Effector memory CD4-positive, alpha-beta T cell (primary cell): ENCODE results near the gene SPG7.
A peak's percentile ranks its signal among the peaks of the same experiment; 100 is the strongest.

Source experiments
- DNase-seq, 3 donors: peaks; one replicate each; pipeline ENCODE4 v3.0.0-alpha.2; 2020
- H3K27ac ChIP-seq: 2 replicates; pipeline ENCODE4 v1.7.0; 2013; ENCODE audit warnings: mild to moderate bottlenecking, low read length, moderate library complexity; ENCODE audit not compliant: insufficient read depth, poor library complexity, severe bottlenecking
- H3K27me3 ChIP-seq: replicated peaks from 2 replicates; pipeline ENCODE4 v1.7.0; 2013; ENCODE audit warnings: mild to moderate bottlenecking, low read length; ENCODE audit not compliant: insufficient read depth, control insufficient read depth, poor library complexity, severe bottlenecking
- H3K36me3 ChIP-seq: 2 replicates; pipeline ENCODE4 v1.7.0; 2013; ENCODE audit warnings: mild to moderate bottlenecking, low read length, moderate library complexity; ENCODE audit not compliant: control insufficient read depth, insufficient read depth
- H3K4me1 ChIP-seq: 2 replicates; pipeline ENCODE4 v1.7.0; 2013; ENCODE audit warnings: low read length, mild to moderate bottlenecking; ENCODE audit not compliant: control insufficient read depth, insufficient read depth, poor library complexity, severe bottlenecking
- H3K4me3 ChIP-seq: 2 replicates; pipeline ENCODE4 v1.7.0; 2013; ENCODE audit warnings: low read length, low read depth, mild to moderate bottlenecking; ENCODE audit not compliant: insufficient read depth, poor library complexity, severe bottlenecking
- H3K9me3 ChIP-seq: 2 replicates; pipeline ENCODE4 v1.7.0; 2013; ENCODE audit warnings: mild to moderate bottlenecking, low read length, moderate library complexity; ENCODE audit not compliant: control insufficient read depth

The SPG7 gene

DNA sequence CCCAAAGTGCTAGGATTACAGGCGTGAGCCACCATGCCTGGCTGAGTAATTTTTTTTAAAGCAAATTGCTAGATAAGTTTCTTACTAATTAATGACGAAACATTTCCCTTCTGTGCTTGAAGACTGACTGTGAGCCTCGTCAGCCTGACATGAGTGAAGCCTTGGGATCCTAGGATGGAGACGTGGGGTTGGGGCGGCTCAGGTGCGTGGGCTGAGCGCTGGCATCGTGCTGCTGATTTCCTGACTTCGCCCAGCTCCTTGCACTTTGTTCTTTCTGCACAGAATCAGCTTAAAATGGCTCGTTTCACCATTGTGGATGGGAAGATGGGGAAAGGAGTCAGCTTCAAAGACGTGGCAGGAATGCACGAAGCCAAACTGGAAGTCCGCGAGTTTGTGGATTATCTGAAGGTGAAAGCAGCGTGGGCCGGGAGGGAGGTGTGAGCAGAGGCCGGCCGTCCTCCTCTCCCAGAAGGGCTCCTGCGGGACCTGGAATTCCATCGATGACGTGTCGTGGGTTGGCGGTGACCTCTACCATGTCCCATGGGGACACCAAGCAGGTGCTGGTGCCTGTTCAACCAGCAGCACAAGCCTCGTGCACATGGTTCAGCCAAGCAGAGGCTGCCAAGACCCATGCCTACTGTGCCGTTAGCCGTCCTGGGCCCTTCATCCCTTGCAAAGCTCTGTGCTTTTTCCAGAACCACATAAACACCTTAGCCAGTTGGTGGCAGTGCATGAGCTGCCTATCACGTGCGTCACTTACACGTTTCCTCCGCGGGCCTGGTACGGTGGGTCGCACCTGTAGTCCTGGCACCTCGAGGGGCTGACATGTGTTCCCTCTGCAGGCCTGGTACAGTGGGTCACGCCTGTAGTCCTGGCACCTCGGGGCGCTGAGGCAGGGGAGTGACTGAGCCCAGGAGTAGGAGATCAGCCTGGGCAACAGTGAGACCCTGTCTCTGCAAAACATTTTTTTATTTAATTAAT, 22.5 kb downstream of the SPG7 start:
- peaks cover 41% of the 10 kb centered on the region for H3K36me3 ChIP-seq
- H3K4me3 ChIP-seq = no peak overlapping the region
- H3K9me3 ChIP-seq = no peaks in the 10 kb centered on the region
- no peaks in the 10 kb centered on the region for H3K27me3 ChIP-seq
- no peak overlapping the region for H3K27ac ChIP-seq
- peaks cover 21% of the 10 kb centered on the region for H3K4me1 ChIP-seq
- no peak for DNase-seq

DNA sequence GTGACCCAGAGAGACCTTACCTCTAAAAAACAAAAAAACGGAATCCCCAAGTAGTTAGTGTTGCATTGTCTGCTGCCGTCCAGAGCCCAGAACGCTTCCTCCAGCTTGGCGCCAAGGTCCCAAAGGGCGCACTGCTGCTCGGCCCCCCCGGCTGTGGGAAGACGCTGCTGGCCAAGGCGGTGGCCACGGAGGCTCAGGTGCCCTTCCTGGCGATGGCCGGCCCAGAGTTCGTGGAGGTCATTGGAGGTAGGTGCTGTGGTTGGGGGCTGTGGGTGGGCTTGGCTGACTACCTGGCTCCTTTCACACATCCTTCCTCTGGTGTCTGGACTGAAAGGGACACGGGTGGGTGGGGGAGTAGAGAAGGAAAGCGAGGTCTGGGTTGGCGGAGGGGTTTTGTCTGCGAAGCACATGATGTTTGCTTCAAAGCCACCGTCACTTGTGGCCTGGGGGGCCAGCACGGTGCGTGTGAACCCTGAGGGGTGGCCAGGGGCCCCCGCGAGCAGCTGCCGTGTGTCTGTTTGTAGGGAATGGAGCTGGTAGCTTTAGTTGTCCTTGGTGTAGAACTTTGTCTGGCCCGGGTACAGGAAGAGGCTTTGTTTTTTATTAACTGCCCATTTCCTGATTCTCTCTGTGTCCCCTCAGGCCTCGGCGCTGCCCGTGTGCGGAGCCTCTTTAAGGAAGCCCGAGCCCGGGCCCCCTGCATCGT, 23.8 kb downstream of the SPG7 start:
- Histone ChIP-seq H3K4me1 (peaks cover 21% of the 10 kb centered on the region), H3K9me3 (no peaks in the 10 kb centered on the region), H3K27me3 (no peaks in the 10 kb centered on the region), H3K36me3 (peaks cover 34% of the 10 kb centered on the region), H3K27ac (no peak overlapping the region), H3K4me3 (no peak overlapping the region)
- DNase-seq = no peak

DNA sequence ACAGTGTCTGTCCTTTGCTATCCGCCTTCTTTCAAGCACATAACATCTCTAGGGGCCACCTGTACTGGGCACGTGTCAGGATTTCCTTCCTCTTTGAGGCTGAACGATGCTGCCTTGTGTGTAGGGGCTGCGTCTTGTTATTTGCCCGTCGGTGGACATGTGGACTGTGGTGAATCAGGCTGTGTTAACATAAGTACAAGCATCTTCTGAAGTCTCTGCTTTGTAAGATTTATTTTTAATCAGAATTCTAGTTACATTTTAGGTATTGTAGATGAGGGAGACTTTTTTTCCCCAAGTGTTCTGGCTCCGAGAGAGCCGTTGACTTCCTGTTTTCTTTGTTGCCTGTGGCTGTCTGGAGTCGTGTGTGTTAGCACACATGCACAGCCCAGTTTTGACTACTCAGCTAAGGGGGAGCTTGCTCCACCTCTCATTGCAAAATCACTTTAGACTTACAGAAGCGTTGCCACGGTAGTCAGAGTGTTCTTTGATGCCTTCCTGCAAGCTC, 26.1 kb downstream of the SPG7 start:
- DNase-seq = peak in 2 of 3 donors; percentile 3 to 11
- peak overlapping the region; percentile 54 for H3K27ac ChIP-seq
- peak overlapping the region; percentile 24 for H3K4me3 ChIP-seq
- no peaks in the 10 kb centered on the region for H3K9me3 ChIP-seq
- H3K36me3 ChIP-seq = peaks cover 34% of the 10 kb centered on the region
- H3K4me1 ChIP-seq = peaks cover 21% of the 10 kb centered on the region
- H3K27me3 ChIP-seq = no peaks in the 10 kb centered on the region

DNA sequence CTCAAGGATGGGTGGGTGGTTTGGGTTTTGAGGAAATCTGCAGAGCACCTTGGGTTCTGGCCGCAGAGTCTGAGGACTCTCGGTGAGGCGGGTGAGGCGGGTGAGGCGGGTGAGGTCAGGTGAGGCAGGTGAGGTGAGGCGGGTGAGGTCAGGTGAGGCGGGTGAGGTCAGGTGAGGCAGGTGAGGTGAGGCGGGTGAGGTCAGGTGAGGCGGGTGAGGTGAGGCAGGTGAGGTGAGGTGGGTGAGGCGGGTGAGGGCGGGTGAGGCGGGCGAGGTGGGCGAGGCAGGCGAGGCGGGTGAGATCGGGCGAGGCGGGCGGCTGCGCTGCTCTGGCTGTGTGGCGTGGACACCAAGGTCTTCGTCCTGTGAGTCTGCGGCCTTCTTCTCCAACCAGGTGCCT, 28.2 kb downstream of the SPG7 start:
- no peak for DNase-seq
- Histone ChIP-seq H3K27ac (no peak overlapping the region), H3K36me3 (peaks cover 22% of the 10 kb centered on the region), H3K4me1 (peaks cover 21% of the 10 kb centered on the region), H3K4me3 (no peak overlapping the region), H3K27me3 (no peaks in the 10 kb centered on the region), H3K9me3 (no peaks in the 10 kb centered on the region)

DNA sequence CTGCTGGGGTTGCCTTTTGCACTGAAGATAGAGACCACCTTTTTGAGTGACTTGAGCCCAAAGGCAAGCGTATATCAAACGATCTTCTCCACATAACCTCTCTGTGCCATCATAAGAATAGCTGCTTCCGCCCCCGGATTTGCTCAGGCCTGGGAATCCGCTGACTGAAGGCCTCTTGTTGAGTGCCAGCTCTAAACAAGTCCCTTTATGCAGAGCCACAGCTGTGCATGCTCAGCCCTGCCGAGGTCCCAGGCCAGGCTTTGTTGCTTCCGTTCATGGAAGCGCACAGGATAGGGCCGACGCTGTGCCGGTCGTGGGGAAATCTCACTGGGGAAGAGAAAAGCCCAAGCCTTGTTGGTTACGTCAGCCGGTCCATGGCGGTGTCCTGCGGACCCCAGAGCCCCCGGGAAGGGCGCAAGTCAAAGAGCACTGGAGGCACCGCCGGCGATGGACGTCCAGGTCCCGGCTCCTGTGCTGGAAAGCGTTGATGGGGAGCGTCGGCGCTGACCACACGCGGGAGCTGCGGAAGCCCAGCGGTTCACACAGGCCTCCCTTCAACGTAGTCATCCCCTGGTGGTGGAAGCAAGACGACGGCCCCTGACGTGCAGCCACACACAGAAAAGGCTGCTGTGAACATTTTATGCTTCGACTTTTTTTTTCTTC, 28.8 kb downstream of the SPG7 start:
- Histone ChIP-seq H3K4me1 (peaks cover 21% of the 10 kb centered on the region), H3K9me3 (no peaks in the 10 kb centered on the region), H3K36me3 (peaks cover 17% of the 10 kb centered on the region), H3K27ac (no peak overlapping the region), H3K27me3 (no peaks in the 10 kb centered on the region), H3K4me3 (no peak overlapping the region)
- no peak for DNase-seq

DNA sequence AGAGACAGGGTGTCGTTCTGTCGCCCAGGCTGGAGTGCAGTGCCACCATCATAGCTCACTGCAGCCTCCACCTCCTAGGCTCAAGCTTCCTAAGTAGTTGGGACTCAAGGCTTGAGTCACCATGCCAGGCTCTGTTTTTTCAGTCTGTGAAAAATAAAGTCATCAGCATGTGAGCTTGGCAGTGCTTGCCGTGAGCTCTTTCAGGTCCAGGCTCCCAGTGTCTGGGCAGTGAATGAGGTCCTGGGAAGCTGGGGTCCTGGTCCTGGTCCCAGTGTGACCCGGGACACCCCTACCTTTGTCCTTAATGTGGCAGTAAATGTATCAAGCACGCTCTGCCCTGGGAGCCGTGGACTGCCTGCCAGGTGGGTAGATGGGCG, 29.3 kb downstream of the SPG7 start:
- H3K4me3 ChIP-seq = no peak overlapping the region
- peaks cover 21% of the 10 kb centered on the region for H3K4me1 ChIP-seq
- DNase-seq = no peak
- no peaks in the 10 kb centered on the region for H3K9me3 ChIP-seq
- no peak overlapping the region for H3K27ac ChIP-seq
- H3K36me3 ChIP-seq = peaks cover 19% of the 10 kb centered on the region
- H3K27me3 ChIP-seq = no peaks in the 10 kb centered on the region

DNA sequence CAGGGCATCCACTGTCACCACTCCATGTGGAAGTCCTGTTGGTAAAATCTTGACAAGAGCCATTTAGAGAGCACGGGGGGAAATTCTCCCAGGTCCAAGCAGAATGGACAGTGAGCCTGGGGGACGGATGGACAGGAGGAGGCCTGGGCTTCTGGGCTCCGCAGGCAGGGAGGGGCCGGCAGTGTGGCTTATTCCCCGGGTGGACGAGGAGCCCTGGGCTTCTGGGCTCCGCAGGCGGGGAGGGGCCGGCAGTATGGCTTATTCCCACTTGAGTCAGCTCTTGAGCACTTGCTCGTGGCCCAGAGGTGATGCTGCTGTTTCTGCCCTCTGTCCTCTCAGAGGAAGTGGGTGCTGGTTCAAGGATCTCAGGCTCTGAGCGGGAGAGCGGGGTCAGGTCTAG, 30.1 kb downstream of the SPG7 start:
- Histone ChIP-seq H3K4me1 (peaks cover 21% of the 10 kb centered on the region), H3K9me3 (no peaks in the 10 kb centered on the region), H3K36me3 (peaks cover 20% of the 10 kb centered on the region), H3K4me3 (no peak overlapping the region), H3K27ac (no peak overlapping the region), H3K27me3 (no peaks in the 10 kb centered on the region)
- no peak for DNase-seq

DNA sequence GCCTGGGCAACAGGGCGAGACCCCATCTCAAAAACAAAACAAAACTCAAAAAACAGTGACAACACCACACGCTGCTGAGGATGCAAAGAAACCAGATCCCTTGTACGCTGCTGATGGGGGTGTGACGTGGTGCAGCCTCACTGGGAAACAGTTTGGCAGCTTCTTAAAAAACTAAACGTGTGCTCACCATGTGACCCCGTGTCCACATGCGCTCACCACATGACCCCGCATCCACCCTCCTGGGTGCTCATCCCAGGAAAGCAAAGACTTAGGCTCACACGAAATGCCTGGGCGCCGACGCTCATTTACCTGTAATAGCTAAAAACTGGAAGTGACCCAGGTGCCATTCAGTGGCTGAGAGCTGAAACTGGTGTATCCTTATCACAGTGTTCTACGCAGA, 32.4 kb downstream of the SPG7 start:
- peaks cover 33% of the 10 kb centered on the region for H3K36me3 ChIP-seq
- H3K4me1 ChIP-seq = peaks cover 1% of the 10 kb centered on the region
- no peaks in the 10 kb centered on the region for H3K9me3 ChIP-seq
- no peak overlapping the region for H3K27ac ChIP-seq
- H3K27me3 ChIP-seq = no peaks in the 10 kb centered on the region
- no peak for DNase-seq
- no peak overlapping the region for H3K4me3 ChIP-seq

DNA sequence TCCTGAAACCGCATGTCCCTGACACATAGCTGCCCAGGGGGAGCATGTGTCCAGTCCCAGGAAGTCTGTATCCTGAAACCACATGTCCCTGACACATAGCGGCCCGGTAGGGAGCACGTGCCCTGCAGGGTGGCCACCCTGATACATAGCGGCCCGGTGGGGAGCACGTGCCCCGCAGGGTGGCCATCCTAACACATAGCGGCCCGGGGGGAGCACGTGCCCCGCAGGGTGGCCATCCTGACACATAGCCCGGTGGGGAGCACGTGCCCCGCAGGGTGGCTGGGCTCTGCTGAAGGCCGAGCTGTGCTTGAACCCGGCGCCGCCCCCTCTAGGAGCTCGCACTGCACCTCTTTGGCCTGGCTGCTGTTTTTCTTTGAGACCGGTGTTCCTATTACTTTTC, 33.6 kb downstream of the SPG7 start:
- H3K27me3 ChIP-seq = no peaks in the 10 kb centered on the region
- H3K4me1 ChIP-seq = no peaks in the 10 kb centered on the region
- no peak overlapping the region for H3K27ac ChIP-seq
- peaks cover 40% of the 10 kb centered on the region for H3K36me3 ChIP-seq
- H3K9me3 ChIP-seq = no peaks in the 10 kb centered on the region
- no peak for DNase-seq
- no peak overlapping the region for H3K4me3 ChIP-seq
